Measurements from ENCODE around the gene TMEM125.

TMEM125 gene

GRCh38 chr1:43250351-43250761 lies 19.4 kb upstream of the TMEM125 start:
- no peak for DNase-seq

- no peak for DNase-seq
These were observed 18.8 kb upstream of the TMEM125 start for GRCh38 chr1:43251024-43251423.

DNA sequence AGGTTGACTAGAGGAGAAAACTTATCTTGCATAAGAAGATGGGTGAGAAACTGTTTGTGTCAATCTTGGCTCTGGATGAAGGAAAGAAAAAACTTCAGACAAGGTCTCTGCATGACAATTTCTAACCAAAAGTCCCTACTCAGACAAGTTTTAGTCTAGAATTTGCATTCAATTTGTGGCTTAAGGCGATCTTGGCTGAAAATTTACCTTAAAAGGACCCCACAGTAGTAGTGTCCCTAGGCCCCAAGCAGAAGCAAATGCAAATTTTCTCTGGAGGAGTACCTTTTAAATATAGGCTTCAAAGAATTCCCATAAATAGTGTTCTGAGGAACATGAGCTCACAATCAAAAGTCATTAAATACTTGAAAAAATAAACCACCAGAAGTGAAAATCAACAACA lies 17.6 kb upstream of the TMEM125 start:
- no peak for DNase-seq

DNA sequence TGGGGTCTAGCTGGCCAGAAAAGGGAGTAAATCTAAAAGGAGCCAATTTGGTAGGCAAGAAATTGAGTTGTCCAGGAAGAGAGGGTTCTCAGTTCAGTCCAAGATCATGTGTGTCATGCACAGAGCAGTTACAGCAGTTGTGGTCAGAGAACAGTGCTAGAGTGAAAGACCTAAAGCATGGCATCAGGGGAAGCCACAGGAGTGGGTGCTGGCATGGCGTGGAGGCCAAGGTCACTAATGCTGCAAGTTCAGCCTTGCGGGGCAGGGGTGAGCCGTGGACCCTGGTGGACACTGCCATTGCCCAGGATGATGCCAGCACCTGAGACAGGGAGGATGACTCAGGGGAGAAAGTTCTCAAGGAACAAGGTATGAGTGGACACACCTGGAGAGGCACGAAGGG lies 16.6 kb upstream of the TMEM125 start:
- no peak for DNase-seq

DNA sequence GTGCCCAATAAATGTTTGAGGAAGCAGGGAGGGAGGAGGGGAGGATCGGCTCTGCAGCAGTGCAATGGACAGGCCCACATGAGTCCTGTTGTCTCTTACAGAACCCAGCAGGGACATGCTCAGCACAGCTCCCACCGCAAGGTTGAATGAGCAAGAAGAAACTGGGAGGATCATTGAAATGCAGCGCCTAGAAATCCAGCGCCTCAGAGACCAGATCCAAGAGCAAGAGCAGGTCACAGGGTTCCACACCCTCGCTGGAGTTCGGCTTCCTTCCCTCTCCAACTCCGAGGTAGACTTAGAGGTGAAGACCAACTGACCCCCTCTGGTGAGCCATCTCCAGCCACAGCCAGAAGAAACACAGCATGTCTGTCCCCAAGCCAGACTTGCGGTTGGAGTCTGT lies 15.9 kb upstream of the TMEM125 start:
- DNase-seq = no peak

GRCh38 chr1:43255438-43256210 lies 14.2 kb upstream of the TMEM125 start:
- no peak for DNase-seq

- no peak for DNase-seq
These were observed 12.9 kb upstream of the TMEM125 start for GRCh38 chr1:43256675-43257570.

DNA sequence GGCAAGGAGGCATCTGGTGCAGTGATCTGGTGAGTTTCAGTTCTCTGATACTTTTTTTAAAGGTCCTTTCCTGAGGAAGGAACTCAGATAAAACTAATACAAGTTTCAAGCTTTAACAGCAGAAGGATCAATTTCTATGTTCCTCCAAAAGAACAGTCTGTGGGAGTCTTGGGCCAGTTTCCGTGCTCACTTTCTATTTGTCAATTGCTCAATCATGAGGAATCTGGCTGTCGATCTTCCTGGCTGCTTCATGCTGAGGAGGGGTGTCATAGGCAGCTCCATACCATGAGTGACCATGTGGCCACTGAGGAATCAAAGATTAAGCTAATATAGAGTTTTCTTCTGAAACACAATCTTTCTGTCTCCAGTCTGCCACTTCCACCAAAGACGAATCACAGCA lies 11.4 kb upstream of the TMEM125 start:
- no peak for DNase-seq

GRCh38 chr1:43265431-43265830 lies 4.4 kb upstream of the TMEM125 start:
- DNase-seq = no peak

DNA sequence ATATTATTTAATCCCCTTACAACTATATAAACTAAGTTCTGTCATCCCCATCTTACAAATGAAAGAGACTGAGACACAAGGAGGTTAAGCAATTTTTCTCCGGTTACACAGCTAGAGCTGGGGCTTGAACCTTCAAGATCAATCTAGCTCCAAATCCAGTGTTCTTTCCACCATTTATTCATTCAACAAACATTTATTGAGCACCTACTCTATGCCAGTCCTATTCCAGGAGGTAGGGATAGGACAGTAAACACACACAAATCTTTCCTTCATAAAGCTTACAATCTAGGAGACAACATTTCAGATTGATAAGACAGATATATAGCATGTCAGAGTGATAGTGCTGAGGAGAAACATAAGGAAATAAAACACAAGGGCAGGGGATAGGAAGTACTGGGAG lies 2.9 kb upstream of the TMEM125 start:
- DNase-seq = no peak

DNA sequence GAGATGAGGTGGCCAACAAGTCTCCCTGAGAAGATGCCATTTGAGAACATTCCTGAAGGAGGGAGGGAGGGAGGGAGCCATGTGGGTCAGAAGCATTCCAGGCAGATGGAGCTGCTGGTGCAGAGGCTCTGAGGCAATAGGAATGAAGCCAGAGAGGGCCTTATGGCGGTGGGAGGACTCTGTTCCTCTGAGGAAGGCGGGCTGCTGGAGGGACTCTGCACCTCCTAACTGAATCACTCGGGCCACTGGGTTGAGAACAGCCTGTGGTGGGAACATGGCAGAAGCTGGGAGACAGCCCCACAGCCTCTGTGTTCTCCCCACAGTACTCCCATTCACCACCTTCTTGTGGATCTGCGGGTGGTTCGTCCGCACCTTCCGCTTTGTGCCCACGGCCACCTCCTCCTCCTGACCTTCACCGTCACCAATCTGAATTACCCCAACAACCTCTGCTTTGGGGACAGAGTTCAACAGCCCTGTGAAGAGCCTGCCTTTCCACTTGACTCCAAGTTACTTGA lies 2.4 kb upstream of the TMEM125 start:
- DNase-seq = no peak

DNA sequence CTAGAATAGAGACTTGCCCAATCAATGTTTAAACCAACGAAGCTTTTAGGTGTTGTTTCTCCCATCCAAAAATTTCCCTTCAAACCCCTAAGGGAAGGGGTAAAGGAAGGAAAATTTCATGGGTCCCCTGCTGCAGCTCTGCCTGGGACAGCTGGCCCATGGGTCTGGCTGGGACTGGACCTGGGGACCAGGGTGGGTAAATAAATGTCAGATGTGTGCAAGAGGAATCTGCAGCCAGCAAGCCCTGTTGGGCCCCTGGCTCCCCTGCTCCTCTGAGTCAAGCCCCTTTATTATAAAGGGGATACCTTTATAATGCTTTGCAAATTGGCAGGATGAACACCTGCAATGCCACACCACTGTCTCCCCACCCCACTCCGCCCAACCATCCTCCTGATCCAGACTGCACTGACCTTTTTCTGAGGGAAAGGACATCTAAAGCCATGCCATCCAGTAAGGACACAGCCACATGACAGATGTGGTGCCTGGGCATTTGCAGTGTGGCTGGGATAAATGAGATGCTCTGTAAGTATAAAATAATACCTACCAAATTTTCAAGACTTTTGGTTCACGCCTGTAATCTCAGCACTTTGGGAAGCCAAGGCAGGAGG lies 1.9 kb upstream of the TMEM125 start:
- no peak for DNase-seq

DNA sequence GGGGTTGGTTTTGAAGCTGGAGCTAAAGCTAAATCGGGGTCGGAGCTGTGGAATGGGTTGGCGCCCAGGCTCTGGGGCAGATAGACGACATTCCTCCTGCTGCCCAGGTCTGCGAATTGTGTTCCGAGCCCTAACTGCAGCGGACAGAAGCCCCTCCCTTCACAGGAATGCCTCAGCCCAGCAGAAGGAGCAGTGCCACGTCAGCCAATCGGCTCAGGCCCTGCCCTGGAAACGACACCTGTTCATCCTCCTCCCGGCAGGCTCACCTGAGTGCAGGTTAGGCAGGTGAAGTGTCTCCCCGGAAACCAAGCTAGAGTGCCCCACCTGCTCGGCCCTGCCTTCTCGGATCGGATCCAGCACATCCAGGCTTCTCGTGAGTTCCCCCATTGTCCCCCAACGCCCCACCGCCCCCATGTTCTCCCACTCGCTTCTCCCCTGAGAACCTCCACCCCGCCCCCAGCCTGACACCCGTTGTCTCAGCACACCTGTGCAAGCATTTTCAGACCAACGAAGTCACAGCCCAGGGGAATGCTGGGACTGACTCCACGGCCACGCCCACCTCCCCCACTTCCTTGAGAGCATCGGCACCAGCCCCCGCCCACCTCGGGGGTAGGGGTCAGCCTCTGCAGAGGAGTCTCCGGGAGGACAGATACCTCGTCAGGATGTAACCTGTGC lies 775 bp downstream of the TMEM125 start:
- no peak for DNase-seq

DNA sequence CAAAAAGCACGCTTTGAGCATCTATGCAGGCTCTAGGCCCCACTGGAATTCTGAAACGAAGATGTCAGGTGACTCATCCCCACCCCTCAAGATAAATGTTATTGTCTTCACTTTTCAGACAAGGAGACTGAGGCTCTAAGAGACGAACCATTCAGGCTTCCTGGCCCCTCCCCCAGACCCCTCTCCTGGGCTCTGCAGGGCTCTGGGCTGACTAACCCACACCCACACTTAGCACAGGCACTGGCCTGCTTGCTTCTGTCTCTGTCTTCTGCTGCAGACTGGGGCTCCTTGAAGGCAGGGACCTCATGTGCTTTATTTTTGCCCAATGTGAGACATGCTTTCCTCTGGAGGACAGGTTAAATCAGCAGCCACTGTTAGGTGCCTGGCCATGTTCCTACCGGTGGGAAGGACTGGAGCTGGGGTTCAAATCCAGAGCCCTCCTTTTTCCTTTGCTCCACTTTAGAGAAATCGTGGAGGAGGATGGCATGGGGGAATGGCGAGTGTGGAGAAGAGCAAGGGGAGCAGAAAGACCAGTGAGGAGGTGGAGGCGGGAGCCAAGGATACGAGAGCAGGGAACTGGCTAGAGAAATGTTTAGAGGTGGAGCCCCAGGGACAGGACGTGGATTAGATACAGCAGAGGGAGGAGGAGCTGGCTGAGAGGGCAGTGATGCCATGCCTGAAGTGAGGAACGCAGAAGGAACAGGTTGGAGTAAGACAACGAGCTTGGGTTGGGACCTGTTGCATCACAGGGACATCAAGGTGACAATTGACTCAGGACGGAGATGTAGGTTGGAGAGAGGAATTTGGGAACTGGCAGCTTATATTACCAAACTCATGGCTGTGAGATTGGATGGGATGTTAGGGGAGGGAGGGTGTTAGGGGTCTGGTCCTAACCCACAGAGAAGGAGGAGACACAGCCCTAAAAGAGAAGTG lies 1.7 kb downstream of the TMEM125 start:
- no peak for DNase-seq

- DNase-seq = no peak
These were observed 2.4 kb downstream of the TMEM125 start for GRCh38 chr1:43272161-43272560.

GRCh38 chr1:43272576-43273571 lies 3.1 kb downstream of the TMEM125 start:
- DNase-seq = no peak

- no peak for DNase-seq
These were observed 3.9 kb downstream of the TMEM125 start for GRCh38 chr1:43273708-43274107.

DNA sequence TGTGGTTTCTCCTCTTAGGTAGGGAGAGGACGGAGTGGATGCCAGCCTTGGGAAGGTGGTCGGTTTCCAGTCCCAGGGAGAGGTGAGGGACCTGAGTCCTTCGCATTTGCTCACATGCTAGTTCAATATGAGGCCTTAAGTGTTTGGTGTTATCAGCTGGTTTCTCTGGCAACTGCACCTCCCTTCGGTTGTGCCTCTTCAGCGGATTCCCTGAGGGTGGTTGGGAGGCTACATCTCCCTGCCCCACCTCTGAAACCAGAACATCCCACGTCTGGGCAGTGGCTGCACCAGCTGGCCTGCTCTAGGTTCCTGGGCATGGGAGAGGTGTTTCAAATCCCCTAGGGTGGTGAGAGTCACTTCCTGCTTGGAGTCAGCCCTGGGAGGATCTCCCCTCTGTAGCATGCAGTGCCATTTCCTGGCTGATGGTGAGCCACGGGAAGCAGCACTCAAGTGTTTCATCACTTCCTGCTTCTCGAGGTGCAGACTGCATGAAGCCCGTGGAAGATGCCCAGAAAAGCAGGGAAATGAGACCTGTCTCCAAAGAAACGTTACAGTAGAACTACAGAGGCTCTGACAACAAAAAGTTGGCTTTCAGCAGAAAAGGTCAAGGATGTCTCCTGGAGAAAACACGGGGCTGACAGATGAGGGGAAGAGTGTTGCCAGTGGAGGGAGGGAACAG lies 4.5 kb downstream of the TMEM125 start:
- DNase-seq = no peak

DNA sequence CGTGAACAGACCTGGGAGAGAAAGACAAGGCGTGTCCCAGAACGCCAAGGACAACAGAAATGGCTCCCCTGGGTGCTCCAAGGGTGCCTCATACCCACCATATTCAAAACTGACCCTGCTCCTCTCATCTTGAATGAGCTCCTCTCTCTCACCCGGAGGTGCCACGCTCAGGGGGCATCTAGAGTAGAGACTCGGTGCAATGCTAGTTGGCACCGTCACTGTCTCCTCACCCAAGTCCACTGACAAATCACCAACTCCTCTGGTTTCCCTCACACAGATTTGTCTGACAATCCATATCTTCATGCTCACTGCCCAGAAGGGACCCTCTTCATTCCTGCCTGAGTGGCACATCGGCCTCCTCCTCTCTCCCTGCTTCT lies 5.0 kb downstream of the TMEM125 start:
- DNase-seq = no peak

All from NCI-H2227 treated with DMSO at 0.1 percent for 48 hours (cell line).